Heart left ventricle (tissue), 16 donors: Measurements from ENCODE around the gene CDON. TPM values are rescaled to one million over a fixed set of nuclear protein-coding genes. Genes with fewer than 3 reads are reported as not detected.

ENCODE experiments used
- ATAC-seq, 4 donors: fragments of 200-7000 bp; cut with Tn5 transposase; one replicate each; pipeline ENCODE4 v1.9.1; 2020 to 2022; ENCODE audit warnings: moderate library complexity in 4 of 4, mild to moderate bottlenecking in 3 of 4, moderate number of reproducible peaks in 1 of 4
- DNase-seq, 5 donors: peaks; one replicate each; pipeline ENCODE4 v3.0.0-alpha.2; 2020
- H3K27ac ChIP-seq, 12 donors: fragments of 200-600 bp; sonication (generic) in 4 of 12; one replicate each; pipeline versions ENCODE4 v1.5.0 to v1.8.0; 2016 to 2022; ENCODE audit warnings: mild to moderate bottlenecking in 2 of 12
- H3K27me3 ChIP-seq, 9 donors: fragments of 200-600 bp; sonication (generic) in 2 of 9; one replicate each; pipeline versions ENCODE4 v1.5.1 to v1.8.0; 2016 to 2022; ENCODE audit warnings: mild to moderate bottlenecking in 3 of 9
- H3K36me3 ChIP-seq, 9 donors: fragments of 200-600 bp; sonication (generic) in 2 of 9; one replicate each; pipeline versions ENCODE4 v1.5.0 to v1.8.0; 2018 to 2022; ENCODE audit warnings: mild to moderate bottlenecking in 2 of 9
- H3K4me1 ChIP-seq, 12 donors: fragments of 200-600 bp; sonication (generic) in 4 of 12; one replicate each; pipeline versions ENCODE4 v1.5.0 to v1.8.0; 2016 to 2022; ENCODE audit warnings: mild to moderate bottlenecking in 3 of 12
- H3K4me3 ChIP-seq, 12 donors: fragments of 200-600 bp; sonication (generic) in 4 of 12; one replicate each; pipeline versions ENCODE4 v1.5.0 to v1.8.0; 2017 to 2022; ENCODE audit warnings: mild to moderate bottlenecking in 9 of 12, moderate library complexity in 4 of 12
- H3K9me3 ChIP-seq, 12 donors: fragments of 200-600 bp; sonication (generic) in 4 of 12; one replicate each; pipeline versions ENCODE4 v1.5.0 to v1.8.0; 2016 to 2022; ENCODE audit warnings: mild to moderate bottlenecking in 1 of 12
- CTCF ChIP-seq, 12 donors: fragments of 200-600 bp; sonication (generic) in 4 of 12; IDR thresholded peaks; one replicate each; pipeline versions ENCODE4 v1.5.0 to v1.8.0; 2018 to 2022; ENCODE audit warnings: antibody characterized with exemption in 12 of 12, mild to moderate bottlenecking in 5 of 12
- POLR2A ChIP-seq, 2 donors: fragments of 450-650 bp; IDR thresholded peaks; one replicate each; pipeline ENCODE4 v1.6.1; 2017; ENCODE audit warnings: antibody characterized with exemption in 2 of 2, mild to moderate bottlenecking in 2 of 2, moderate library complexity in 2 of 2
- whole genome bisulfite sequencing, 4 donors: extraction: QIAGEN DNeasy Blood & Tissue Kit in 2 of 4; methylation state at CpG; one replicate each; pipeline versions ENCODE4 v1.1.5 to v1.1.7; 2013 to 2018; 5-methylcytosine and 5-hydroxymethylcytosine counted together
- intact Hi-C, 10 donors: fragments of 100-400 bp; cut with DNase I; formaldehyde crosslinking; loops; one replicate each; pipeline versions ENCODE4 v1.11.1 to v1.14.2; 2022
- polyA plus RNA-seq, 2 donors: library from polyadenylated mRNA; stranded (reverse); fragments of 200-250 nt; gene quantifications; one replicate each; pipeline ENCODE4 v1.2.3, GENCODE V29; 2013
- total RNA-seq, 9 donors: library from RNA; depleted of rRNA in 2 of 9; stranded (reverse); fragments of >200 nt in 2 of 9; fragmentation: NEBNext Ultra II Directional in 3 of 9; extraction: Animal tissue kit (Norgen Biotek cat#: 25700) in 3 of 9; gene quantifications; one replicate each; pipeline versions ENCODE4 v1.1.0 to v1.2.4, GENCODE V29; 2016 to 2023
- donor health status: ischemic (EF 13 %, LVEDD 7.1; RV severe dilation, severe dysfunction).
- donor health status: healthy with polysubstance abuse.
- donor health status: DM: no; HTN: yes; CAD: no.
- donor health status: DM: no; HTN: no; CAD: no.
- donor health status: ischemic (EF 25% LVEDD 6.9; RV normal size, moderate dysfunction).
- donor health status: ischemic (EF 25% LVEDD 5.7; RV mildly dilated, moderate dysfunction).
- donor health status: healthy.
- donor health status: DM: yes; HTN: yes; CAD: no.
- donor health status: ischemic (EF 35%, LVEDD 5.7; RV mildly dilated, moderate dysfunction).
- donor health status: nonischemic (EF 11% LVEDD 7.7; RV severe dilation, severe dysfunction).
- donor health status: DM: yes; HTN: yes; CAD: no.
- donor health status: PGD.
- donor health status: ischemic (EF 29% LVEDD 5.4; RV normal size, mild dysfunction).
- donor health status: nonischemic (EF 23%, LVEDD 6.1; RV moderate dilation, normal function).

The CDON gene
- total and polyA plus RNA-seq, 11 donors, result 1.2 to 51.5 (median 7.3) TPM

DNA sequence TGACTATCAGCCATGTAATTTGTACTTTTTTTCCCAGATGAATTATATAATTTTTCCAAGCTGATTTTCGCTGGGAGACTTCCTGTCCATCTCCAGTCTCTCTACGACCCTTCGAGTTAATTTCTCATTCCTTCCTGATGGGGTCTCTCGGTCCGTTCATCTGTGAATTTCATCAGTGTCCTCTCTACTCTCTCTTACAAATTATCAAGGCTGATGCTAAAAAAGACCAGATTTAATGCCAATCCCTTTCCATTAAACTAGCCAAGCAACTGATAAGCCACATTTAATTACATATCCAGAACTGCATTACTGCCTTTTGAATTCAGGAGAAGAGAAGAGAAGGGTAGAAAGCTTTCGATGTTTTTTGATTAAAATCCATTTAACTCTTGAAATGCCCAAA lies 91.0 kb downstream of the CDON start:
- ATAC-seq (no peak), DNase-seq (no peak)
- no peaks in the 10 kb centered on the region for H3K4me1 ChIP-seq
- no peaks in the 10 kb centered on the region for H3K36me3 ChIP-seq
- 46 to 52% (median 48%) methylated on average over 6 of the region's 6 CpGs for WGBS, 4 donors
- TF ChIP-seq CTCF (IDR thresholded peaks at IDR 0.05) (peak in 4 of 12 donors; percentile 16 to 32 (median 27)), POLR2A (IDR thresholded peaks at IDR 0.05) (no peak)
- intact Hi-C loops, result no loop called here
- H3K27ac ChIP-seq, result peak overlapping the region in 1 of 12 donors; percentile 13
- no peaks in the 10 kb centered on the region for H3K27me3 ChIP-seq
- no peak overlapping the region for H3K4me3 ChIP-seq
- no peaks in the 10 kb centered on the region for H3K9me3 ChIP-seq

DNA sequence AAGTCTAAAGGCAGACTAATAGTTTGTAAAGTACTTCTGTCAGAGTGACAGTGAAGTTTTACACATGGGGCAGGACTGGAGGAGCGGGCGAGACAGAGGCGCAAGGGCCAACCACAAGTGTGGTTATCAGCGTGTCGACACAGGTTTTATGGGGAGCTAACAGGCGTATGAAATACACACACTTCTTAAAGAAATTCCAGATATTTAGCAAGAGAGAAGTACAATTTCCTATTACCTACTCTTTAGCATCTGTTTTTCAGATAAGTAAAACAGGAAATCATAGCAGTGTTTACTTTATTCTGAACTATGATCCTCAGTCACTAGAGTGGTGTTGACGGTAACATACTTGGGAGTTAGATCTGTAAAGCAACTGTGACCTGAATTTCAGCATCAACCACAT lies 94.3 kb downstream of the CDON start:
- ATAC-seq, result no peak
- H3K4me3 ChIP-seq, result no peak overlapping the region
- intact Hi-C loops, result no loop called here
- H3K27ac ChIP-seq, result no peak overlapping the region
- H3K9me3 ChIP-seq, result peaks cover 0 to 7% (median 0%) of the 10 kb centered on the region in 12 donors
- WGBS, 4 donors, result 54 to 74% (median 69%) methylated on average over 7 of the region's 7 CpGs
- peaks cover 0 to 2% (median 0%) of the 10 kb centered on the region in 9 donors for H3K36me3 ChIP-seq
- no peaks in the 10 kb centered on the region for H3K27me3 ChIP-seq
- no peak for TF ChIP-seq CTCF (IDR thresholded peaks at IDR 0.05)
- no peak for TF ChIP-seq POLR2A (IDR thresholded peaks at IDR 0.05)
- H3K4me1 ChIP-seq, result no peaks in the 10 kb centered on the region
- DNase-seq, result no peak

DNA sequence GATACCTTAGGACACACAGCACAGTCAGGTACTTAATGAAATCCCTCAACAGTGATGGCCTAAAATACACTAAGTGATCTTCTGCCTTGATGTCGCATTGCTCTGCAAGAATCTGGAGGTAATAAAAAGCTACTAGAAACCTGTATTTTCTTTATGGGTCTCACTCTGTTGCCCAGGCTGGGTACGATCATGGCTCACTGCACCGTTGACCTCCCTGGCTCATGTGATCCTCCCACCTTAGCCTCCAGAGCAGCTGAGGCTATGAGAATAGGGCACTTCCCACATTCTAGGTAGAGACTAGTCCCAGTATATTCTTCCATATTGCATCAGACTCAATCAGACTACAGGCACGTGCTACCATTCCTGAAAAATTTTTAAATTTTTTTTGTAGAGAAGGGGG lies 95.2 kb downstream of the CDON start:
- WGBS, 4 donors, result 90 to 97% (median 95%) methylated on average over 4 of the region's 4 CpGs
- Histone ChIP-seq H3K4me3 (no peak overlapping the region), H3K27me3 (no peaks in the 10 kb centered on the region), H3K9me3 (peaks cover 0 to 15% (median 7%) of the 10 kb centered on the region in 12 donors), H3K4me1 (no peaks in the 10 kb centered on the region), H3K36me3 (peaks cover 0 to 10% (median 0%) of the 10 kb centered on the region in 9 donors), H3K27ac (no peak overlapping the region)
- DNase-seq (no peak), ATAC-seq (no peak)
- TF ChIP-seq CTCF (IDR thresholded peaks at IDR 0.05), result no peak
- no peak for TF ChIP-seq POLR2A (IDR thresholded peaks at IDR 0.05)
- intact Hi-C loops, result no loop called here

- no peak overlapping the region for H3K27ac ChIP-seq
- 88 to 93% (median 91%) methylated on average over 6 of the region's 6 CpGs for whole genome bisulfite sequencing, 4 donors
- ATAC-seq, result no peak
- DNase-seq, result no peak
- intact Hi-C loops, result no loop called here
- no peak overlapping the region for H3K4me3 ChIP-seq
- peaks cover 0 to 25% (median 7%) of the 10 kb centered on the region in 9 donors for H3K36me3 ChIP-seq
- no peaks in the 10 kb centered on the region for H3K27me3 ChIP-seq
- peaks cover 0 to 4% (median 0%) of the 10 kb centered on the region in 12 donors for H3K4me1 ChIP-seq
- TF ChIP-seq POLR2A (IDR thresholded peaks at IDR 0.05) (no peak), CTCF (IDR thresholded peaks at IDR 0.05) (no peak)
- H3K9me3 ChIP-seq, result peaks cover 0 to 20% (median 11%) of the 10 kb centered on the region in 12 donors
Observed at GRCh38 chr11:125960771-125961170, 101.9 kb downstream of the CDON start.
